Suprapubic skin (tissue), 4 donors: ENCODE results near the gene GJB3. TPM values are rescaled to one million over a fixed set of nuclear protein-coding genes. Genes with fewer than 3 reads are reported as not detected.
"Not testable (repeated sequence)": the region's sequence is repeated elsewhere in the genome, so short reads cannot be mapped to it uniquely, and the experiment has no call there.

Source experiments
- DNase-seq, 2 donors: peaks; one replicate each; pipeline ENCODE4 v3.0.0-alpha.2; 2019; ENCODE audit warnings: low spot score in 2 of 2
- H3K27ac ChIP-seq: fragments of 200-600 bp; sonication (generic); one replicate; pipeline ENCODE4 v1.5.1; 2019
- H3K27me3 ChIP-seq: fragments of 200-600 bp; sonication (generic); one replicate; pipeline ENCODE4 v1.5.1; 2019
- H3K36me3 ChIP-seq: fragments of 200-600 bp; sonication (generic); one replicate; pipeline ENCODE4 v1.5.1; 2019
- H3K4me1 ChIP-seq: fragments of 200-600 bp; sonication (generic); one replicate; pipeline ENCODE4 v1.5.1; 2019
- H3K4me3 ChIP-seq: fragments of 200-600 bp; sonication (generic); one replicate; pipeline ENCODE4 v1.5.1; 2019; ENCODE audit warnings: mild to moderate bottlenecking
- H3K9me3 ChIP-seq: fragments of 200-600 bp; sonication (generic); one replicate; pipeline ENCODE4 v1.5.1; 2019
- EP300 ChIP-seq: sonication (generic); formaldehyde crosslinking; IDR thresholded peaks from one replicate; pipeline ENCODE4 v1.6.1; 2017; ENCODE audit warnings: antibody characterized with exemption
- POLR2A ChIP-seq, 2 donors: fragments of 450-650 bp; IDR thresholded peaks; one replicate each; pipeline ENCODE4 v1.6.1; 2017; ENCODE audit warnings: antibody characterized with exemption in 2 of 2, mild to moderate bottlenecking in 2 of 2, moderate library complexity in 2 of 2
- POLR2AphosphoS5 ChIP-seq, 3 donors: sonication (generic); formaldehyde crosslinking; IDR thresholded peaks; one replicate each; pipeline ENCODE4 v1.6.1; 2017; ENCODE audit warnings: antibody characterized with exemption in 3 of 3
- WGBS: methylation state at CpG from one replicate; pipeline ENCODE4 v1.1.5; 2018; 5-methylcytosine and 5-hydroxymethylcytosine counted together
- total RNA-seq, 4 donors: library from RNA; depleted of rRNA; stranded (reverse); fragments of >200 nt; gene quantifications; one replicate each; pipeline ENCODE4 v1.1.0, GENCODE V29; 2016
- TF ChIP-seq, protein P1 (sequence below), 2 donors: fragments of 200-600 bp in 1 of 2; fragments of 450-650 bp in 1 of 2; sonication (generic) in 1 of 2; IDR thresholded peaks; one replicate each; pipeline ENCODE4 v1.5.1; 2016 to 2019; ENCODE audit warnings: antibody characterized with exemption in 2 of 2, mild to moderate bottlenecking in 1 of 2, moderate library complexity in 1 of 2

GJB3 gene
- total RNA-seq = 100 to 1,000 TPM in 3 of 4 donors, 10 to 100 TPM in 1; 76.0 to 268 (median 186) TPM

DNA sequence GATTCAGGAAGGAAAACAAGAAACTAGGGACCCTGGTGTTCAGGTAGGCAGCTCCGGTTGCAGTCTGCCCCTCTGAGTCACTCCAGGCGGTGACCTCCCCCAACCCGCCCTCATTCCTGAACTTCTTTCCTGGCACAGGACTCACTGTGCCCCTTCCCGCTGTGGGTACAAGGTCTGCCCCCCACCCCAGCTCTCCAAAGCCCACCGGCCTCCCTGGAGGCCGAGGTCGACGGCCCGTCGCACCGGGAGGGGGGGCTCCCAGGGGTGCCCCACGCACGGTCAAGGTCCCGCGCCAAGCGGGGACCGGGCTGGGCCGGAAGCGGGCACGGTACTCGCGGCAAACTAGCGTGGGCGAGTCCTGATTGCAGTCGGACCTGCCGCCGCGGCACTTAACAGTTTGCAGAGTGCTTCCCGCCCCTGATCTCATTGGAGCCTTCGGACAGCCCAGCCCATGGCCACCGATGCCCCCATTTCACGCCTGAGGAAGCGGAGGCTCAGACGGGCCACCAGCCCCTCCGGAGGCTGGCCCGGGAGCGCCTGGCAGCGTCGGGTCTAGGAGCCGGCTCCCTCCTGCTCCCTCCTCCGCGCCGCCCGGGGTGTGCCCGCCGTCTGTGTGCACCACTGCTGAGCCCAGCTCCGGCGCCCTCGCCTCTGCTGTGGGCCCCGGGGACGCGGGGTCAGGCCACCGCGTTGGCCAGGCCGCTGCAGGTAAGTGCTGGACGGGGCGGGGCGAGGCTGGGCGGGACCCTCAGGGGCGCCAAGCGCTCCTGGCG, at the start of gene GJB3:
Gene GJB3, plus strand, starts transcription at position 144 of the 773 bp plus-strand sequence. CDS start 3,549 bp downstream, outside the sequence.
- Histone ChIP-seq H3K4me1 (peaks cover 63% of the 10 kb centered on the region), H3K9me3 (no peaks in the 10 kb centered on the region), H3K27ac (peak within 1 kb of the TSS; percentile 97), H3K4me3 (peak within 1 kb of the TSS; percentile 58), H3K27me3 (peaks cover 22% of the 10 kb centered on the region), H3K36me3 (peaks cover 7% of the 10 kb centered on the region)
- TF ChIP-seq, protein P1, sequence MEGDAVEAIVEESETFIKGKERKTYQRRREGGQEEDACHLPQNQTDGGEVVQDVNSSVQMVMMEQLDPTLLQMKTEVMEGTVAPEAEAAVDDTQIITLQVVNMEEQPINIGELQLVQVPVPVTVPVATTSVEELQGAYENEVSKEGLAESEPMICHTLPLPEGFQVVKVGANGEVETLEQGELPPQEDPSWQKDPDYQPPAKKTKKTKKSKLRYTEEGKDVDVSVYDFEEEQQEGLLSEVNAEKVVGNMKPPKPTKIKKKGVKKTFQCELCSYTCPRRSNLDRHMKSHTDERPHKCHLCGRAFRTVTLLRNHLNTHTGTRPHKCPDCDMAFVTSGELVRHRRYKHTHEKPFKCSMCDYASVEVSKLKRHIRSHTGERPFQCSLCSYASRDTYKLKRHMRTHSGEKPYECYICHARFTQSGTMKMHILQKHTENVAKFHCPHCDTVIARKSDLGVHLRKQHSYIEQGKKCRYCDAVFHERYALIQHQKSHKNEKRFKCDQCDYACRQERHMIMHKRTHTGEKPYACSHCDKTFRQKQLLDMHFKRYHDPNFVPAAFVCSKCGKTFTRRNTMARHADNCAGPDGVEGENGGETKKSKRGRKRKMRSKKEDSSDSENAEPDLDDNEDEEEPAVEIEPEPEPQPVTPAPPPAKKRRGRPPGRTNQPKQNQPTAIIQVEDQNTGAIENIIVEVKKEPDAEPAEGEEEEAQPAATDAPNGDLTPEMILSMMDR (IDR thresholded peaks at IDR 0.05) = no peak
- no peak for TF ChIP-seq POLR2A (IDR thresholded peaks at IDR 0.05)
- no peak for TF ChIP-seq EP300
- no peak for TF ChIP-seq POLR2AphosphoS5 (IDR thresholded peaks at IDR 0.05)
- peak; percentile 58 to 72 for DNase-seq
- 0% methylated on average over 7 of the region's 62 CpGs for WGBS

DNA sequence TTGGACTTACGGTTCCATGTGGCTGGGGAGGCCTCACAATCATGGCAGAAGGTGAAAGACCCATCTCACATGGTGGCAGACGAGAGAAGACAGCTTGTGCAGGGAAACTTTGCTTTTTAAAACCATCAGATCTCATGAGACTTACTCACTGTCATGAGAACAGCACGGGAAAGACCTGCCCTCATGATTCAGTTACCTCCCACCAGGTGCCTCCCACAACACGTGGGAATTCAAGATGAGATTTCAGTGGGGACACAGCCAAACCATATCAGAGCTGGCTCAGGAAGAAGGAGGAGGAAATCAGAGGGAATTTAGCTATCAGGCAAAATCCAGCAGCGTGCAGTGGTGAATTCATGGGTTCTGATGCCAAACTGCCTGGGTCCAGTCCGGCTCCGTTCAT, 48.2 kb upstream of the GJB3 start:
- not testable (repeated sequence) for H3K4me3 ChIP-seq, H3K27me3 ChIP-seq, H3K4me1 ChIP-seq, H3K9me3 ChIP-seq, H3K27ac ChIP-seq, DNase-seq, H3K36me3 ChIP-seq
- WGBS = 75% methylated on average over 7 of the region's 7 CpGs

DNA sequence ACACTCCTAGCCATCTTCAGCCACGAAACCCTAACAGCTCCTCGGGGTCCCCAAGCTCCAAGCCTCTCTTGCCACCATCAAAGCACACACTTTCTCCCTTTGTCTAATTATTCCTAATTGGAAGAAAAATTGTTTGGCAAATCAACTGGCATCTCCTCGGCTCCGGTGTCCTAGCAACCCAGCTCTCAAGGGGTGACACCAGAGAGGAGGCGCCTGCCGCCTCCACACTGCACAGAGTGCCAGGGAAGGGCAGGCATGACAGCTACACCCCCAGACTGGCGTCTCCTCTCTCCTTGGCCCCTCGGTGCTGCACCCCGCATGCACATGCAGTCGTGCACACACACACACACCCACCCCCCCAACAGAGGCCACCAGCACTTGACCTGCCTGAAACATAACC, 44.3 kb upstream of the GJB3 start:
- 75% methylated on average over 9 of the region's 10 CpGs for WGBS
- Histone ChIP-seq H3K27me3 (peaks cover 7% of the 10 kb centered on the region), H3K9me3 (no peaks in the 10 kb centered on the region), H3K27ac (no peak overlapping the region), H3K4me1 (no peaks in the 10 kb centered on the region), H3K4me3 (no peak overlapping the region), H3K36me3 (no peaks in the 10 kb centered on the region)
- no peak for TF ChIP-seq EP300
- TF ChIP-seq, protein P1 (IDR thresholded peaks at IDR 0.05) = no peak
- TF ChIP-seq POLR2A (IDR thresholded peaks at IDR 0.05) = no peak
- TF ChIP-seq POLR2AphosphoS5 (IDR thresholded peaks at IDR 0.05) = no peak
- DNase-seq = no peak

DNA sequence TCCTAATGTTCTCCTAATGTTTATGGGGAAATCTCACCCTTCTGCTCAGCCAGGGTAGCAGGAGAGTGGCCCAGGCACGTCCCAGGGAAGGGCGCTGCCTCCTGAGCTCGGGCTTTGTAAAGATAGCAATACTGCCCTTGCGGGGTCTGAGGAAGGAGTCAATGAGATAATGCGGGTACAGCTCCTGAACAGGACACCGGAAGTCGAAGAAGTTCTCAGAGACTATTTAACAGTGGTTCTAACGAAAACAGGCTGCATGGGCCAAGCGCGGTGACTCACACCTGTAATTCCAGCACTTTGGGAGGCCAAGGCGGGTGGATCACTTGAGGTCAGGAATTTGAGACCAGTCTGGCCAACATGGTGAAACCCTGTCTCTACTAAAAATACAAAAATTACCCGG, 43.8 kb upstream of the GJB3 start:
- H3K4me1 ChIP-seq, H3K27me3 ChIP-seq, H3K9me3 ChIP-seq, H3K27ac ChIP-seq, H3K36me3 ChIP-seq, DNase-seq, H3K4me3 ChIP-seq: not testable (repeated sequence)
- 90% methylated on average over 12 of the region's 12 CpGs for WGBS

DNA sequence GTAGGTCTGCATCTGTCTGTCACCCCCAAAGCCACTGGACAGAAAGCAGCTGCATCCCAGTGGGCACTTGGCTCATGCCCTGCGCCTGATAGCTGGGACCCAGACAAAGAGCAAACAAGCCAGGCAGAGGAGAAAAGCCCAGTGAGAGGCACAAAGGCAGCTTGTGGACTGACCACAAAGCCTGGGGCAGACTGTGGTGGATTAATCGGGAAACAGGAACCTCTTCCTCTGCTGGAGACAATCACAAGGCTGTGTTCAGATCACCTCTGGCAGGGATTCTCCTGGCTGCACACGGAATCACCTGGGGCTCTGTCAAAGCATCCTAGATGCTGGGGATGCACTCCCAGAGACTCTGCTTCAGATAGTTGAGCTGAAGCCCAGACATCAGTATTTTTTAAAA, 41.4 kb upstream of the GJB3 start:
- no peak for TF ChIP-seq POLR2A (IDR thresholded peaks at IDR 0.05)
- no peak for TF ChIP-seq EP300
- no peak for TF ChIP-seq POLR2AphosphoS5 (IDR thresholded peaks at IDR 0.05)
- TF ChIP-seq, protein P1 (IDR thresholded peaks at IDR 0.05) = no peak
- DNase-seq = no peak
- H3K9me3 ChIP-seq = no peaks in the 10 kb centered on the region
- no peak overlapping the region for H3K4me3 ChIP-seq
- H3K36me3 ChIP-seq = no peaks in the 10 kb centered on the region
- peaks cover 4% of the 10 kb centered on the region for H3K4me1 ChIP-seq
- no peak overlapping the region for H3K27ac ChIP-seq
- WGBS = 41% methylated on average over 2 of the region's 3 CpGs
- peaks cover 7% of the 10 kb centered on the region for H3K27me3 ChIP-seq

DNA sequence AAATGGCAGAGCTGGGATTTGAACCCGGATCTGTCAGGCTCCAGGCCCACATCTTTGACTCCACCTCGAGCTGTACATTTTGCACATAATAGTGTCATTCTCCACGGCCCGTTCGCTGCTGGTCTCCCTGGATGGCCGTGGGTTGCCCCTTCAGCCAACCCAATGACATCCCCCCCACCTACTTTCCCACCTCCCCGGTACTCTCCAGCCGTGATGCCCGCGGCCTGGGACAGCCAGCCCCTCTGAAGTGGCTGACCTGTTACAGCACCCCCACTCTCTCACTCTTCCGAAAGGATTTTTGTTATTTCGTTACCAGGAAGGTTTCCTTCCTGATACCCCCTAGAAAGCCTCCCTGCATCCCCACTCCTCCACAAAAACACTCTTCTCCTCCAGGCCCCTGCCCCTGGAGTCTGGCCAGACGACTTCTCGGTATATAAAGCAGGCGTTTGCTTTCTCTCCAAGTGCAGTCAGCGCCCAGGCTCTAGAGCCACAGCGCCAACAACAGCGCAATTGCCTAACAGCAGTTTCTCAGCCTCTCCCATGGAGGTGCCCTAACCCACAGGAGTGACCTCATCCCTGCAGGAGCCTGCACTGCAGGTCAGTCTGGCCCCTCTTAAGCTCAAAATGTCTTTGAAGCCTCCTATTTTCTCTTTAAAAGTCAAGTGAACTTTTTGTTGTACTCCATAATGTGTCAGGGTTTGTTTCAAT, 40.7 kb upstream of the GJB3 start:
- Histone ChIP-seq H3K27me3 (peaks cover 7% of the 10 kb centered on the region), H3K36me3 (no peaks in the 10 kb centered on the region), H3K27ac (no peak overlapping the region), H3K4me1 (peaks cover 4% of the 10 kb centered on the region), H3K4me3 (no peak overlapping the region), H3K9me3 (no peaks in the 10 kb centered on the region)
- TF ChIP-seq POLR2AphosphoS5 (IDR thresholded peaks at IDR 0.05) (no peak), POLR2A (IDR thresholded peaks at IDR 0.05) (no peak), EP300 (no peak)
- TF ChIP-seq, protein P1 (IDR thresholded peaks at IDR 0.05) = no peak
- WGBS = 47% methylated on average over 18 of the region's 18 CpGs
- no peak for DNase-seq
